ENCODE measurements around the gene MT1E. TPM values are rescaled to one million over a fixed set of nuclear protein-coding genes. Genes with fewer than 3 reads are reported as not detected.

Gene MT1E
- total and polyA plus RNA-seq, 2 of the 13 experiments (the other 11 are each of a cell fraction or from before 2014, with no cell fraction given), result 110 to 1,072 TPM

DNA sequence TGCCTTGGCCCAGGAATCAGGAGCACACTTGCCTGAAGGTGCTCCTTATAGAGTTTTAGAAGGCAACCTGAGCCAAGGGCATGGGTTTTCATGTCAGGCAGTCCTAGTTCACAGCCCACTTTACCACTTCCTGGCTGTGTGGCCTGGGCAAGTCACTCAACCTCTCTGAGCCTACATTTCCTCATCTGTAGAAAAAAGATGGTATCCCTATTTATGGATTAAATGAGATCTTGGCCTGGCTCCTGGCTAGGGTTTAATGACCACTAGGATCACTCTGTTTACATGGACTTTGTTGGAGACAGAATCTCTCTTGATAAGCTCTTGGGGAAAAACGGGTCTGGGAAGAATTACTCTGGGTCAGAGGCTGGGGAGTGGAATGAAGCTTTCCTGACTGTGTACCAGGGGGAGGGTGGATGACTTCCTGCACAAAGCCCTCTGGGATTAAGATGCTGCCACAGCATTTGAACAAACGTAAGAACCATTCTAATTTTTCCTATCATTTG is 14.9 kb upstream of the MT1E start:
- ChIA-PET CTCF (ENCODE audit: low intra/inter-chr PET ratio, low total read pairs) (no interaction called here), POLR2A (interaction anchor here (1.0 to 5.3 kb wide), 5 partner anchors 15 to 160 kb away, joined by 3 to 83 read pairs (median 4); partner anchors contain the start of genes MT1E, MT1F, MT1X and NUDT21)
- 17% methylated on average over 2 of the region's 2 CpGs for WGBS (ENCODE audit: low lambda C conversion rate)
- TF ChIP-seq ZNF235 (CRISPR knock-in tag; IDR thresholded peaks at IDR 0.05; ENCODE audit: borderline replicate concordance), result no peak
- TF ChIP-seq, protein P1, sequence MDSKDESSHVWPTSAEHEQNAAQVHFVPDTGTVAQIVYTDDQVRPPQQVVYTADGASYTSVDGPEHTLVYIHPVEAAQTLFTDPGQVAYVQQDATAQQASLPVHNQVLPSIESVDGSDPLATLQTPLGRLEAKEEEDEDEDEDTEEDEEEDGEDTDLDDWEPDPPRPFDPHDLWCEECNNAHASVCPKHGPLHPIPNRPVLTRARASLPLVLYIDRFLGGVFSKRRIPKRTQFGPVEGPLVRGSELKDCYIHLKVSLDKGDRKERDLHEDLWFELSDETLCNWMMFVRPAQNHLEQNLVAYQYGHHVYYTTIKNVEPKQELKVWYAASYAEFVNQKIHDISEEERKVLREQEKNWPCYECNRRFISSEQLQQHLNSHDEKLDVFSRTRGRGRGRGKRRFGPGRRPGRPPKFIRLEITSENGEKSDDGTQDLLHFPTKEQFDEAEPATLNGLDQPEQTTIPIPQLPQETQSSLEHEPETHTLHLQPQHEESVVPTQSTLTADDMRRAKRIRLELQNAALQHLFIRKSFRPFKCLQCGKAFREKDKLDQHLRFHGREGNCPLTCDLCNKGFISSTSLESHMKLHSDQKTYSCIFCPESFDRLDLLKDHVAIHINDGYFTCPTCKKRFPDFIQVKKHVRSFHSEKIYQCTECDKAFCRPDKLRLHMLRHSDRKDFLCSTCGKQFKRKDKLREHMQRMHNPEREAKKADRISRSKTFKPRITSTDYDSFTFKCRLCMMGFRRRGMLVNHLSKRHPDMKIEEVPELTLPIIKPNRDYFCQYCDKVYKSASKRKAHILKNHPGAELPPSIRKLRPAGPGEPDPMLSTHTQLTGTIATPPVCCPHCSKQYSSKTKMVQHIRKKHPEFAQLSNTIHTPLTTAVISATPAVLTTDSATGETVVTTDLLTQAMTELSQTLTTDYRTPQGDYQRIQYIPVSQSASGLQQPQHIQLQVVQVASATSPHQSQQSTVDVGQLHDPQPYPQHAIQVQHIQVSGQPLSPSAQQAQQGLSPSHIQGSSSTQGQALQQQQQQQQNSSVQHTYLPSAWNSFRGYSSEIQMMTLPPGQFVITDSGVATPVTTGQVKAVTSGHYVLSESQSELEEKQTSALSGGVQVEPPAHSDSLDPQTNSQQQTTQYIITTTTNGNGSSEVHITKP (CRISPR knock-in tag; IDR thresholded peaks at IDR 0.05; ENCODE audit: low read depth), result no peak
- no peak for TF ChIP-seq TOE1 (CRISPR knock-in tag; IDR thresholded peaks at IDR 0.05)
- TF ChIP-seq RCOR2 (CRISPR knock-in tag; IDR thresholded peaks at IDR 0.05), result peak; percentile 30; the same call in 1 of the 2 replicates
- TF ChIP-seq, protein P2, sequence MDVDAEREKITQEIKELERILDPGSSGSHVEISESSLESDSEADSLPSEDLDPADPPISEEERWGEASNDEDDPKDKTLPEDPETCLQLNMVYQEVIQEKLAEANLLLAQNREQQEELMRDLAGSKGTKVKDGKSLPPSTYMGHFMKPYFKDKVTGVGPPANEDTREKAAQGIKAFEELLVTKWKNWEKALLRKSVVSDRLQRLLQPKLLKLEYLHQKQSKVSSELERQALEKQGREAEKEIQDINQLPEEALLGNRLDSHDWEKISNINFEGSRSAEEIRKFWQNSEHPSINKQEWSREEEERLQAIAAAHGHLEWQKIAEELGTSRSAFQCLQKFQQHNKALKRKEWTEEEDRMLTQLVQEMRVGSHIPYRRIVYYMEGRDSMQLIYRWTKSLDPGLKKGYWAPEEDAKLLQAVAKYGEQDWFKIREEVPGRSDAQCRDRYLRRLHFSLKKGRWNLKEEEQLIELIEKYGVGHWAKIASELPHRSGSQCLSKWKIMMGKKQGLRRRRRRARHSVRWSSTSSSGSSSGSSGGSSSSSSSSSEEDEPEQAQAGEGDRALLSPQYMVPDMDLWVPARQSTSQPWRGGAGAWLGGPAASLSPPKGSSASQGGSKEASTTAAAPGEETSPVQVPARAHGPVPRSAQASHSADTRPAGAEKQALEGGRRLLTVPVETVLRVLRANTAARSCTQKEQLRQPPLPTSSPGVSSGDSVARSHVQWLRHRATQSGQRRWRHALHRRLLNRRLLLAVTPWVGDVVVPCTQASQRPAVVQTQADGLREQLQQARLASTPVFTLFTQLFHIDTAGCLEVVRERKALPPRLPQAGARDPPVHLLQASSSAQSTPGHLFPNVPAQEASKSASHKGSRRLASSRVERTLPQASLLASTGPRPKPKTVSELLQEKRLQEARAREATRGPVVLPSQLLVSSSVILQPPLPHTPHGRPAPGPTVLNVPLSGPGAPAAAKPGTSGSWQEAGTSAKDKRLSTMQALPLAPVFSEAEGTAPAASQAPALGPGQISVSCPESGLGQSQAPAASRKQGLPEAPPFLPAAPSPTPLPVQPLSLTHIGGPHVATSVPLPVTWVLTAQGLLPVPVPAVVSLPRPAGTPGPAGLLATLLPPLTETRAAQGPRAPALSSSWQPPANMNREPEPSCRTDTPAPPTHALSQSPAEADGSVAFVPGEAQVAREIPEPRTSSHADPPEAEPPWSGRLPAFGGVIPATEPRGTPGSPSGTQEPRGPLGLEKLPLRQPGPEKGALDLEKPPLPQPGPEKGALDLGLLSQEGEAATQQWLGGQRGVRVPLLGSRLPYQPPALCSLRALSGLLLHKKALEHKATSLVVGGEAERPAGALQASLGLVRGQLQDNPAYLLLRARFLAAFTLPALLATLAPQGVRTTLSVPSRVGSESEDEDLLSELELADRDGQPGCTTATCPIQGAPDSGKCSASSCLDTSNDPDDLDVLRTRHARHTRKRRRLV (CRISPR knock-in tag; IDR thresholded peaks at IDR 0.05), result no peak
- TF ChIP-seq, protein P3, sequence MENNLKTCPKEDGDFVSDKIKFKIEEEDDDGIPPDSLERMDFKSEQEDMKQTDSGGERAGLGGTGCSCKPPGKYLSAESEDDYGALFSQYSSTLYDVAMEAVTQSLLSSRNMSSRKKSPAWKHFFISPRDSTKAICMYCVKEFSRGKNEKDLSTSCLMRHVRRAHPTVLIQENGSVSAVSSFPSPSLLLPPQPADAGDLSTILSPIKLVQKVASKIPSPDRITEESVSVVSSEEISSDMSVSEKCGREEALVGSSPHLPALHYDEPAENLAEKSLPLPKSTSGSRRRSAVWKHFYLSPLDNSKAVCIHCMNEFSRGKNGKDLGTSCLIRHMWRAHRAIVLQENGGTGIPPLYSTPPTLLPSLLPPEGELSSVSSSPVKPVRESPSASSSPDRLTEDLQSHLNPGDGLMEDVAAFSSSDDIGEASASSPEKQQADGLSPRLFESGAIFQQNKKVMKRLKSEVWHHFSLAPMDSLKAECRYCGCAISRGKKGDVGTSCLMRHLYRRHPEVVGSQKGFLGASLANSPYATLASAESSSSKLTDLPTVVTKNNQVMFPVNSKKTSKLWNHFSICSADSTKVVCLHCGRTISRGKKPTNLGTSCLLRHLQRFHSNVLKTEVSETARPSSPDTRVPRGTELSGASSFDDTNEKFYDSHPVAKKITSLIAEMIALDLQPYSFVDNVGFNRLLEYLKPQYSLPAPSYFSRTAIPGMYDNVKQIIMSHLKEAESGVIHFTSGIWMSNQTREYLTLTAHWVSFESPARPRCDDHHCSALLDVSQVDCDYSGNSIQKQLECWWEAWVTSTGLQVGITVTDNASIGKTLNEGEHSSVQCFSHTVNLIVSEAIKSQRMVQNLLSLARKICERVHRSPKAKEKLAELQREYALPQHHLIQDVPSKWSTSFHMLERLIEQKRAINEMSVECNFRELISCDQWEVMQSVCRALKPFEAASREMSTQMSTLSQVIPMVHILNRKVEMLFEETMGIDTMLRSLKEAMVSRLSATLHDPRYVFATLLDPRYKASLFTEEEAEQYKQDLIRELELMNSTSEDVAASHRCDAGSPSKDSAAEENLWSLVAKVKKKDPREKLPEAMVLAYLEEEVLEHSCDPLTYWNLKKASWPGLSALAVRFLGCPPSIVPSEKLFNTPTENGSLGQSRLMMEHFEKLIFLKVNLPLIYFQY (CRISPR knock-in tag; IDR thresholded peaks at IDR 0.05; ENCODE audit: borderline replicate concordance), result no peak
- TF ChIP-seq ZNF629 (CRISPR knock-in tag; conservative IDR thresholded peaks at IDR 0.05), result 0 out of 2 replicates have a peak, but pooled peaks have one; percentile 7
- TF ChIP-seq TBX2 (CRISPR knock-in tag; IDR thresholded peaks at IDR 0.05; ENCODE audit: borderline replicate concordance), result peak; percentile 23; the same call in 1 of the 2 replicates
- no peak for TF ChIP-seq YEATS2 (CRISPR knock-in tag; IDR thresholded peaks at IDR 0.05; ENCODE audit: borderline replicate concordance)
- no peak for TF ChIP-seq MXI1 (IDR thresholded peaks at IDR 0.05; ENCODE audit: borderline replicate concordance, low read depth, low read length)
- no peak for TF ChIP-seq HDAC6 (IDR thresholded peaks at IDR 0.05; ENCODE audit: low read depth, low read length)

More for the DNA sequence above, 14.9 kb upstream of the MT1E start:
- ATAC-seq (no peak), FAIRE-seq (no peak), DNase-seq (ENCODE audit: low spot score) (no peak)
- H3K9me3 ChIP-seq (ENCODE audit: low read length), result no peaks in the 10 kb centered on the region
- no peak overlapping the region for H2AFZ ChIP-seq (ENCODE audit: low read length)
- no peaks in the 10 kb centered on the region for H4K20me1 ChIP-seq (ENCODE audit: insufficient read depth, low read length)
- H3K4me3 ChIP-seq (replicated peaks in 1 of 3; ENCODE audit: insufficient read depth in 1 of 3, low read depth in 2 of 3, low read length in 3 of 3), result peak overlapping the region in 1 of 3 experiments; percentile 84; a peak in 3 of 6 replicates
- no TSS peak for BruUV-seq (replicated peaks)
- no peak overlapping the region for H3K27ac ChIP-seq (ENCODE audit: extremely low read length, insufficient read depth, low read length)
- intact Hi-C loops (cut with micrococcal nuclease; ENCODE audit: unreplicated experiment) (no loop called here), in situ Hi-C loops (cut with HindIII; ENCODE audit: extremely low pct_ligation_motif_present, low pct_unique_long_range_greater_than_20kb) (no loop called here)
- peak overlapping the region; percentile 68 for H3K9ac ChIP-seq (ENCODE audit: insufficient read depth, low read depth, low read length)
- no peaks in the 10 kb centered on the region; a peak in 1 of 5 replicates for H3K27me3 ChIP-seq (ENCODE audit: control insufficient read depth in 1 of 2, insufficient read depth in 2 of 2, low read length in 2 of 2)
- H3K4me2 ChIP-seq (ENCODE audit: low read depth, low read length), result peak overlapping the region; percentile 91
- H3K79me2 ChIP-seq (ENCODE audit: insufficient read depth, low read length), result no peaks in the 10 kb centered on the region
- H3K4me1 ChIP-seq (ENCODE audit: insufficient read depth, low read length), result peaks cover 59% of the 10 kb centered on the region
- no peaks in the 10 kb centered on the region for H3K36me3 ChIP-seq (replicated peaks in 1 of 2; ENCODE audit: control insufficient read depth in 1 of 2, insufficient read depth in 2 of 2, low read length in 2 of 2)

Data from HepG2 (cell line).